Breast epithelium (tissue), 3 donors: ENCODE measurements around the gene CCDC3.

Source experiments
- CTCF ChIP-seq, 3 donors: fragments of 450-650 bp; IDR thresholded peaks; one replicate each; pipeline ENCODE4 v1.5.1; 2016 to 2017; ENCODE audit warnings: antibody characterized with exemption in 3 of 3, mild to moderate bottlenecking in 3 of 3, moderate library complexity in 3 of 3
- POLR2A ChIP-seq: fragments of 450-650 bp; IDR thresholded peaks from one replicate; pipeline ENCODE4 v1.6.1; 2016; ENCODE audit warnings: antibody characterized with exemption, mild to moderate bottlenecking, moderate library complexity

GRCh38 chr10:12928571-12928970, 72.9 kb downstream of the CCDC3 start:
- TF ChIP-seq CTCF (IDR thresholded peaks at IDR 0.05) (no peak), POLR2A (no peak)
